ENCODE results near the gene SOX5.
"Not testable (repeated sequence)": the region's sequence is repeated elsewhere in the genome, so short reads cannot be mapped to it uniquely, and the experiment has no call there.

Gene SOX5

GRCh38 chr12:23906329-23906728, 43.1 kb downstream of the SOX5 start:
- no peak for DNase-seq

DNA sequence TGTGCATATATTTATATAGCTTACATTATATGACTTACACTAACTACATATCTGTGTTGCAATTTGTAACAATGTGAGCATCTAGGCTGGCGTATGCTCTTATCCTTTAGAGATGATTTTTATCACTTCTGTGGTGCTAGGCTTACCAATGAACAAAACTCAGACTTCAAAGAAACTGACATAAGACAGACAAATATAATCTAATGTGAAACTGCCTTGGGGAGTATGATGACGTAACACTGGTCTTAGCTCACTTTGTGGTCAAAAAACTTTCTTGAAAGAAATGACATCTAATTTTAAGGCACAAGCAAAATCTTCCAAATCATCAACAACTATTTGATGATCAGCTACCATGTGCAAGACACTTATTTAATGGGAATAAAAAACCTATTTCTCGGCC, 50.0 kb downstream of the SOX5 start:
- DNase-seq = no peak

- DNase-seq = no peak
Measured at GRCh38 chr12:23898121-23898520, 51.3 kb downstream of the SOX5 start.

DNA sequence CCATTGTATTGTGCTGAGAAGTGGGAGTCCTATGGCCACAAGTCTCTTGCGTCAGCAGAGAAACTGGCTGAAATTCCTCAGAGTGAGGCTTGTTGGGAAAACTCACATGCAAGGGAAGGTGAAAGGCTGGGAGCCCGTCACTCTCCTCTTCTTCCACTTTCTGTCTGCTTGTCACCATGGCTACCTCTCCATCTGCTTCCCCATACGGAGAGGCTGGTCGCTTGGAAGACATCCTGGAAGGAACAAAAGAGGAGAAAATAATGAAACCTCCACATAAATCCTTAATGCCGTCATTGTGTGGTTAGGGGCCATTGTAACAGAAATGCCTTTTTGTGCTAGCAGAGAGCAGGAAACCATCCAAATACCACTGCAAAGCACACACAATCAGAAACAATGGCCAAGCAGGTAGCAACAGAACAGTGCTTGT, 53.7 kb downstream of the SOX5 start:
- no peak for DNase-seq

- DNase-seq = no peak
Measured at GRCh38 chr12:23893611-23894010, 55.9 kb downstream of the SOX5 start.

DNA sequence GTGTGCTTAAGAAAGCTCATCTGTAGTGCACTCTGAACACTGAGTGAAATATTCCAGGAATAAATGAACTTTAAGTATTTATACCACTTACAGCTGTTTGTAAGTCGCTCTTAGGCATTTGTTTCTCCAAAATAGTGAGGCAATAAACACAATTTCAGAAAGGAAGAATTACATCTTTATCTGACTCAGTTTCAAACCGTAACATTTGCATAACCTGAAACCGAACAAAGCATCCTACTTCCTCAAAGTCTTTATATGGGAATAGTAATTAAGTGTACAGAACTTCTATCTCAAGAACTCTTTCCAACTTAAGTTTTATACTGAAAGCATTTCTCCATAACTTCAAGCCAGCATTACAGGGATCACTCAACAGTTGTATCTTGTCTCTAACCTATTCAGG, 58.4 kb downstream of the SOX5 start:
- no peak for DNase-seq

- no peak for DNase-seq
Measured at GRCh38 chr12:23889069-23889440, 60.4 kb downstream of the SOX5 start.

DNA sequence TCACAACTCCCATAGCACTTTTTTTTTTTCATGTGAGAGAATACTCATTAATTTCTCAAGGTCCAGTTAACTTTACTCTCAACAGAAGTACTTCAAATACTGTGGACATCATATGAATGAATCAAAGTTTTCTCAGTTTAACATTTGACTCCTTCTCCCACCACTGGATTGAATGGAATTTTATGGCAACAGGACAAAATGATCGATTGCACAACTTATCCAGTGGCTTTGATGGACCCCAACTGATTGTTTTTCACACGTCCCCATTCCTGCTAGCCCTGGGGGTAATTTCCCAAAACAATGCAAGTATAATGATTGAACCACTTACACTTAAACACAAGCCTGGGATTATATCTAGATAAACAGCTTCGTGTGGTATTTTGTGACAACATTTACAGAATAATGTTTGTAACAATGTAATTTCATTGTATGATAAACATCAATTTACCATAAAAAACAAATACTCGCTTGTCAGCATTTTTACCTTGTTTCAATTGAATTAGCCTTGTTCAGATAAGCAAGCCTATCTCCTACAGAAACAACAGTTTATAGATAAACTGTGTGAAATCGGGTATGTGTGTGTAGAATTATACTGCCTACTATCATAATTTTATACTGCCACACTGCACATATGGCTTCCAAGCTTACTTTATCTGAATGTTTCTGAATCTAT, 60.9 kb downstream of the SOX5 start:
- no peak for DNase-seq

GRCh38 chr12:23887055-23887835, 62.2 kb downstream of the SOX5 start:
- DNase-seq = no peak

DNA sequence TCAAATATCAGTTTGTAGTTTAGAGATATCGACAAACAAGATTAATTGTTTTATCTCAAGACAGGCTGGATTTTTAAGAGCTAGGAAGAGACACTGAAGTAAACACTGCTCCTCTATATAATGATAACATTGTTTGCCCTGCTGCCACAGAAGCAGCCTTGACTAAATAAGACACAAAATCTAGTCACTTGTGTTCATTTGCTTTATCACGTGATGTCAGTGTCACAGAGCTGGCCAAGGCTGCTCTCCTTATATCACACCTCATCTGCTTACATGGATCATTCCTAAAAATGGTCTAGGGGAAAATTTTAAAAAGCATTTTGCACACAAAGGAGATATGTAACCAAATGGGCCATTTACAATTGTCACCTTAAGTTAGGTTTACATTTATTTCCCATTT, 64.1 kb downstream of the SOX5 start:
- no peak for DNase-seq

- DNase-seq = no peak
Measured at GRCh38 chr12:23884909-23885308, 64.6 kb downstream of the SOX5 start.

GRCh38 chr12:23880988-23881387, 68.5 kb downstream of the SOX5 start:
- no peak for DNase-seq

DNA sequence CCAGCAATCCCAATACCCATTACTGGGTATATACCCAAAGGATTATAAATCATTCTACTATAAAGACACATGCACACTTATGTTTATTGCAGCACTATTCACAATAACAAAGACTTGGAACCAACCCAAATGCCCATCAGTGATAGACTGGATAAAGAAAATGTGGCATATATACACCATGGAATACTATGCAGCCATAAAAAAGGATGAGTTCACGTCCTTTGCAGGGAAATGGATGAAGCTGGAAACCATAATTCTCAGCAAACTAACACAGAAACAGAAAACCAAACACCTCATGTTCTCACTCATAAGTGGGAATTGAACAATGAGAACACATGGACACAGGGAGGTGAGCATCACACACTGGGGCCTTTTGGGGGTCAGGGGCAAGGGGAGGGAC, 72.9 kb downstream of the SOX5 start:
- not testable (repeated sequence) for DNase-seq

GRCh38 chr12:23867794-23868193, 81.7 kb downstream of the SOX5 start:
- DNase-seq = no peak

DNA sequence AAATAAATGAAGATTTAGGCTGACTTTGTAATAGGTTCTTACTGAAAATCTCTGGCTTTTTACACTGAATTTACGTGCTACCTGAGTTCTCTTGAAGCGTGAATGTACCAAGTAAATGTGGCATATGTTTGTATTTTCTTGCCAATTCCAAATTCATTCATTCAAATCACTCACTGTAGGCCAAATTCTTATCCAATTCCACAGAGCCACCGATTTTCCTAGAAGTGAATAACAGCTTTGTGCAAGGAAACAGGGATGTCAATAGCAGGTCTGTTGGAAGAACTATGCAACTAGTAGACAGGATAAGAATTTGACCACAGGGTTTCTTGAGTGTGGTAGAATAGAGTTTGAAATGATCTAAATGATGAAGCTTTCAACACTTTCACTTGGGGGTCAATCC, 86.8 kb downstream of the SOX5 start:
- DNase-seq = no peak

GRCh38 chr12:23860019-23860418, 89.5 kb downstream of the SOX5 start:
- DNase-seq = no peak

DNA sequence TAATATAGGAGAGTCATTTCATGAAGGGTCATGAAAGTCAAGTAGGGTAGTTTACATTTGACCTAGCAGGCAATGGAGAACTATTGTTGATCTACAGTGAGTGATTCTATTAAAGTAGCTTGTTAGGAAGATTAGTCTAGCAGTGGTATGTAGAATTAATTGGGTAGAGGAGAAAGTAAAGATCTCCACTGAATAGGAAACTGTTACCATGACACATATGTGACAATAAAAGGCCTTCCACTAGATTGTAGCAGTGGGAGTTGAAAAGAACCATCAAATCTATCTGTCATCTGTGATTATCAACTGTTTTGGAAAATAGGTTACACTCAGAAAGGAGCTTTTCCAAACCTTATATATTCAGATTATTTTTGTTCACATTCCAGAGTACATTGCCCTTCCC, 92.3 kb downstream of the SOX5 start:
- DNase-seq = no peak

DNA sequence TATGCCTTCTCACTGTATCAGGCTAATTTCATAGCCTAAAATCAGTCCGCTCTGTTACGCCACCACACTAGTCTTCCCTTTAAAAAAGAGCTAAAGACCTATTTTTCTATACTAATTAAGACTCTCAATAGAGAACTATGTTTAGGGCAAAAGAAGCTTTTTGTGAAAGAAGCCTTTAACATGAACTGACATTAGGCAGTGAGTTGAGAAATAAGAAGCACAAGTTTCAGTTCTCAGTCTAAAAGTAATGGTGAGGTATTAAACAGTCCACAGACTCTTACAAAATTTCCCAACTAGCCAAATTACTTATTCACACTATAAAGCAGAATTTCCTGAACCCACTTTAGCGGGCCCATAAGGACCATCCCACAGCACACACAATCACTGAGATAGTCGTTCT, 93.7 kb downstream of the SOX5 start:
- no peak for DNase-seq

- DNase-seq = no peak
Measured at GRCh38 chr12:23854598-23854997, 94.9 kb downstream of the SOX5 start.

DNA sequence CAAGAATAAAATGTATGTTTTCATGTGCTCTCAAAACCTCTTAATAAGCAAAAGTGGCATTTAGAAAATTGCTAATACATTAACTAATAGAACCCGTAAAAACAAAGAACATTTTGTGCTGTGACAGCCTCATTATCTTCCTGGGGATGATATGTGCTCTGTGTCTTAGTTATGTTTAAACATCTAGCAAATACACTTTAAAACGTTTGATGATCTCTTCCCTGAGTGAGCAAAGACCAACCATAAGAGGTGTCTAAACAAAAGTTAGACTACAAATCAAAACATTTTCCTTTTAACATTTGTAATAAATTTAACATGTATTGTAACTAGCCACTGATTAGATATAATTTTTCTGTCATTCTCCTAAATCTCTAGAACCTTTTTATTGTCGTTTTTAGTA, 95.8 kb downstream of the SOX5 start:
- DNase-seq = no peak

GRCh38 chr12:23851602-23852001, 97.9 kb downstream of the SOX5 start:
- no peak for DNase-seq

DNA sequence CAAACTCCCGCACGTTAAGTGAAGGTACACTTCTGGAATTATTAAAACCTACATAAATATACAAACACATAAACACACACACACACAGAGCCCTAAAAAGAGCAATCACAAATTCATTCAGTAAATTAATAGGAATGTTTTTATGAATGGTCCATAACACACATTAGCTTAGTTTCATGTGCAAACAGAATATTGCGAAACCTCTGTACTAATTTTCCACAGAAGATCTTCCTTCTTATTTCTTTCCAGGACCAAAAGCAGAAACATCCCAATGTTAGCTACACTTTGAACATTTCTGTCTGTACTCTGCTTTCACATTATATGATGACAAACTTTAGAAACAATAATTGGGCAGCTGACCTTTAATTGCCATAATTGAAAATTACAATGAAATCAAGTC, 101.6 kb downstream of the SOX5 start:
- no peak for DNase-seq

GRCh38 chr12:23843958-23844357, 105.5 kb downstream of the SOX5 start:
- DNase-seq = no peak

DNA sequence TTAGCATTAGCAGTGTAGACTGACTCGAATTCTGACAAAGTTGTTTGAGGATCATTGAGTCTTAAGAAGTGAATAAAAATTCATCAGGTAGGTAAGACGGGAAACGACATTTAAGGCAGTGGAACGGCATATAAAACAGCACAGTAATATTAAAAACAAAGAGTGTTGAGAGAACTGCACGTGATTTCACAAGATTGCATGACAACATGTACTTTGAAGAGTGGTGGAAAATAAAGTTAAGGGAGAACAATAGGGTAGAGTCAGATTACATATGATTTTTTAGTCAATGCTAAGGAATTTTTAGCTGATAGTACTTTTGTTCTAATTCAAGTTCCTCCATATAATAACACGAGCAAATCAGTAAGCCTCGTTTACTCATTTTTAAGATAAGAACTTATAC, 115.4 kb downstream of the SOX5 start:
- no peak for DNase-seq

- no peak for DNase-seq
Measured at GRCh38 chr12:23831739-23832138, 117.7 kb downstream of the SOX5 start.
